ENCODE measurements around the gene PARPBP. TPM values are rescaled to one million over a fixed set of nuclear protein-coding genes. Genes with fewer than 3 reads are reported as not detected.

Gene PARPBP, protein sequence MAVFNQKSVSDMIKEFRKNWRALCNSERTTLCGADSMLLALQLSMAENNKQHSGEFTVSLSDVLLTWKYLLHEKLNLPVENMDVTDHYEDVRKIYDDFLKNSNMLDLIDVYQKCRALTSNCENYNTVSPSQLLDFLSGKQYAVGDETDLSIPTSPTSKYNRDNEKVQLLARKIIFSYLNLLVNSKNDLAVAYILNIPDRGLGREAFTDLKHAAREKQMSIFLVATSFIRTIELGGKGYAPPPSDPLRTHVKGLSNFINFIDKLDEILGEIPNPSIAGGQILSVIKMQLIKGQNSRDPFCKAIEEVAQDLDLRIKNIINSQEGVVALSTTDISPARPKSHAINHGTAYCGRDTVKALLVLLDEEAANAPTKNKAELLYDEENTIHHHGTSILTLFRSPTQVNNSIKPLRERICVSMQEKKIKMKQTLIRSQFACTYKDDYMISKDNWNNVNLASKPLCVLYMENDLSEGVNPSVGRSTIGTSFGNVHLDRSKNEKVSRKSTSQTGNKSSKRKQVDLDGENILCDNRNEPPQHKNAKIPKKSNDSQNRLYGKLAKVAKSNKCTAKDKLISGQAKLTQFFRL
- total RNA-seq (ENCODE audit: low replicate concordance): 2.1 and 4.4 TPM in 2 replicates

DNA sequence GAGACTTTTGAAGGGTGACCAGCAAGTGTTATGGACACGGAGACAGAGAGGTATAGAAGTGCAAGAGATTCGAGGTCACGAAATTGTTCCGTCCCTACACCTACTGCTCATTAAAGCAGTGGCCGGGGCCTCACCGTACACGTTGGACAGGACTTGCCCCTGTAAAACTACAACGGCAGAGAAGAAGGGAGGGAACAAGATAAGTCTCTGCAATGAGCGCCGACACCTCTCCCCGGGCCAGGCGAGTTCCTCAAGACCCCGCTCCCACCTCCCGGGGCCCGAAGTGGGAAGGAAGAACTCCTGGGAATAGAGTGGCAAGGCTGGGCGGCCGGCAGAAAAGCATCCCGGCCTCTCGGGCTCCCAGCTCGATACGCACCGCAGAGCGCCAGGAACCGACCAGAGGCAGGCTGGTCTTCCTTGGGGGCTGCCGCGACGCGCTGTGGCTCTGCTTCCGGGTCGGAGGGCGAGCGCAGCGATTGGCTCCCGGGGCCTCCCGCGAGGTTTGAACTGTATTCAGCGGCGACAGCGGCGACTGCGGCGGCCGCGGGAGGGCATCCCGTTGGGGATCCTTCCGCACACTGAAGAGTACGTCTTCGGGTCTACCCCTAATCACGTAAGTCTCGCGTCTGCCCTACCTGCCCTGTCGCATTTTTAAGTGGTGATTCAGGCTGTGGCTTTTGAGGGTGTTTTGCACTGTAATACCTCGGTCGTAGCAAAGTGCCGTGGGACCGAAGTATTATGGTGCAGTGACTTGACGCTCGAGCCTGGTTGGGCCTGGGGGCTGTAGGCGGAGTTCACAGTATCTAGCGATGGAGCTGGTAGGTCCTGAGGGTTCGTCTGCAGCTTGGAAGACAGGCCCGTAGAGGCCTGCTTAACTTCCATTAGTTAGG lies at the start of gene PARPBP, which contains the start of gene NUP37:
Gene PARPBP (plus strand): TSS at position 510 of the 890 bp plus-strand sequence. CDS start 3,706 bp downstream, outside the sequence.
Gene NUP37 (minus strand): TSS at position 441 of the 890 bp plus-strand sequence. CDS start 1,596 bp downstream, outside the sequence.

GRCh38 chr12:102197789-102198188 lies 77.8 kb downstream of the PARPBP start, which contains the start of gene PMCH:
Gene PMCH (minus strand): TSS chr12:102197833. CDS start chr12:102197770, 63 bp downstream.

Other genes starting within 250 kb of the PARPBP start
- gene DRAM1, start 242.6 kb upstream of the PARPBP start, total RNA-seq (ENCODE audit: low replicate concordance): 18.7 and 48.7 TPM in 2 replicates
- 65.9 and 78.2 TPM in 2 replicates for gene WASHC3, start 58.2 kb upstream of the PARPBP start, total RNA-seq (ENCODE audit: low replicate concordance)
- 23.3 and 34.0 TPM in 2 replicates for gene NUP37, start 69 bp upstream of the PARPBP start, total RNA-seq (ENCODE audit: low replicate concordance)
- 0.38 TPM in 1 of 2 replicates, not detected in the other for gene PMCH, start 77.7 kb downstream of the PARPBP start, total RNA-seq (ENCODE audit: low replicate concordance)

Measured in smooth muscle cell of the coronary artery (primary cell).